HL-60 (cell line): ENCODE measurements around the gene PIGX.

Experiments
- GABPA ChIP-seq: IDR thresholded peaks from 2 replicates; pipeline ENCODE4 v1.6.1; 2012; ENCODE audit warnings: low read depth
- POLR2AphosphoS5 ChIP-seq: IDR thresholded peaks from 2 replicates; pipeline ENCODE4 v1.6.1; 2012; ENCODE audit warnings: low read depth
- TF ChIP-seq, protein P1 (sequence below): IDR thresholded peaks from one replicate; pipeline ENCODE4 v1.5.1; 2011; ENCODE audit warnings: low read length, control low read depth, inconsistent platforms; ENCODE audit not compliant: insufficient read depth

DNA sequence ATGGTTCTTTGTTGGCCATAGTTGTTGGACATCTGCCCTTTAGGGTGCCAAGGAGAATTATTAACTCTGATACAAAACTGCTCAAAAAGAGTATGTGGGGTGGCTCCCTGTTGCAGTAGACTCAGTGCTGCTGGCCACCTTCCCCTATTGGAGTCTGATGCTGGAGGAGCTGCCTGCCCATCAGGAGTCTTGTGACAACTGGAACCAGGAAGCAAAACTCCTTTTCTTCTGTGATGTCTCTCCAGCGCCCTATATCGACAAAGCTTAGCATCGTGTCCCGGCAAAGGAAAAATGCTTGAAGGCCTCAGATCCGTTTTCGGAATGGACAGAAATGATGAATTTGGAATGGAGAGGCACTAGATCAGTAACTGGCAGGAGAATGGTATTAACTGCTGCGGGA lies 51.0 kb downstream of the PIGX start:
- TF ChIP-seq, protein P1, sequence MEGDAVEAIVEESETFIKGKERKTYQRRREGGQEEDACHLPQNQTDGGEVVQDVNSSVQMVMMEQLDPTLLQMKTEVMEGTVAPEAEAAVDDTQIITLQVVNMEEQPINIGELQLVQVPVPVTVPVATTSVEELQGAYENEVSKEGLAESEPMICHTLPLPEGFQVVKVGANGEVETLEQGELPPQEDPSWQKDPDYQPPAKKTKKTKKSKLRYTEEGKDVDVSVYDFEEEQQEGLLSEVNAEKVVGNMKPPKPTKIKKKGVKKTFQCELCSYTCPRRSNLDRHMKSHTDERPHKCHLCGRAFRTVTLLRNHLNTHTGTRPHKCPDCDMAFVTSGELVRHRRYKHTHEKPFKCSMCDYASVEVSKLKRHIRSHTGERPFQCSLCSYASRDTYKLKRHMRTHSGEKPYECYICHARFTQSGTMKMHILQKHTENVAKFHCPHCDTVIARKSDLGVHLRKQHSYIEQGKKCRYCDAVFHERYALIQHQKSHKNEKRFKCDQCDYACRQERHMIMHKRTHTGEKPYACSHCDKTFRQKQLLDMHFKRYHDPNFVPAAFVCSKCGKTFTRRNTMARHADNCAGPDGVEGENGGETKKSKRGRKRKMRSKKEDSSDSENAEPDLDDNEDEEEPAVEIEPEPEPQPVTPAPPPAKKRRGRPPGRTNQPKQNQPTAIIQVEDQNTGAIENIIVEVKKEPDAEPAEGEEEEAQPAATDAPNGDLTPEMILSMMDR: no peak
- TF ChIP-seq POLR2AphosphoS5: no peak
- TF ChIP-seq GABPA: no peak
